Thyroid gland (tissue), 4 donors: ENCODE data around the gene LARGE2.

Source experiments
- CTCF ChIP-seq, 6 experiments: fragments of 200-600 bp in 3 of 6; fragments of 450-650 bp in 3 of 6; sonication (generic) in 3 of 6; IDR thresholded peaks; one replicate each; pipeline ENCODE4 v1.5.1; 2016 to 2019; ENCODE audit warnings: antibody characterized with exemption in 6 of 6, mild to moderate bottlenecking in 2 of 6, inconsistent platforms in 1 of 6, moderate library complexity in 1 of 6
- POLR2A ChIP-seq, 2 donors: fragments of 450-650 bp; IDR thresholded peaks; one replicate each; pipeline ENCODE4 v1.6.1; 2017; ENCODE audit warnings: antibody characterized with exemption in 2 of 2, mild to moderate bottlenecking in 2 of 2, moderate library complexity in 1 of 2

- TF ChIP-seq CTCF (IDR thresholded peaks at IDR 0.05) (no peak), POLR2A (IDR thresholded peaks at IDR 0.05) (no peak)
Measured at GRCh38 chr11:45913514-45913913, 8.9 kb upstream of the LARGE2 start.
